Measurements from ENCODE around the gene USP4. TPM values are rescaled to one million over a fixed set of nuclear protein-coding genes. Genes with fewer than 3 reads are reported as not detected.

USP4 gene
- total RNA-seq, 1 experiment from 2014 or later = 31.7 TPM

GRCh38 chr3:49302613-49303012, 37.2 kb downstream of the USP4 start:
- no peak overlapping the region for H2AFZ ChIP-seq (ENCODE audit: low read depth, low read length, poor library complexity, severe bottlenecking)
- intact Hi-C loops (cut with micrococcal nuclease) = no loop called here

More at GRCh38 chr3:49302613-49303012, 37.2 kb downstream of the USP4 start:
- ChIA-PET CTCF (no interaction called here), RAD21 (ENCODE audit: low non-redundant PET in 1 of 2, low total read pairs in 2 of 2, uncharacterized antibody in 2 of 2, unreplicated experiment in 2 of 2) (no interaction called here), POLR2A (no interaction called here)
- no TSS peak for BruUV-seq (replicated peaks)
- Histone ChIP-seq H3K9ac (ENCODE audit: low read length) (no peak overlapping the region), H3K4me3 (replicated peaks in 1 of 2; ENCODE audit: low read depth in 1 of 2, low read length in 2 of 2) (no peak overlapping the region), H3K9me3 (ENCODE audit: control insufficient read depth in 1 of 2, insufficient read depth in 1 of 2, low read depth in 1 of 2, low read length in 2 of 2) (no peaks in the 10 kb centered on the region), H3K4me1 (ENCODE audit: control insufficient read depth in 1 of 2, insufficient read depth in 2 of 2, low read length in 2 of 2) (no peaks in the 10 kb centered on the region), H3K36me3 (ENCODE audit: control insufficient read depth in 1 of 2, insufficient read depth in 2 of 2, low read length in 2 of 2) (peaks cover 22 to 35% of the 10 kb centered on the region in 2 experiments; a peak in 3 of 4 replicates), H3K9me2 (ENCODE audit: insufficient read depth) (no peaks in the 10 kb centered on the region), H3K27ac (ENCODE audit: low read depth, low read length) (no peak overlapping the region), H3K4me2 (ENCODE audit: low read length) (no peak overlapping the region), H3K79me2 (ENCODE audit: insufficient read depth, low read length) (no peaks in the 10 kb centered on the region), H3K27me3 (ENCODE audit: insufficient read depth, low read length) (no peaks in the 10 kb centered on the region), H4K20me1 (ENCODE audit: insufficient read depth) (no peaks in the 10 kb centered on the region)
- TF ChIP-seq SIN3A (IDR thresholded peaks at IDR 0.05; ENCODE audit: low read depth) (no peak), ELF1 (IDR thresholded peaks at IDR 0.05; ENCODE audit: borderline replicate concordance, low read depth) (no peak), SRF (IDR thresholded peaks at IDR 0.05; ENCODE audit: low read depth) (no peak), JUND (IDR thresholded peaks at IDR 0.05) (no peak), MAX (IDR thresholded peaks at IDR 0.05) (no peak), EZH2 (IDR thresholded peaks at IDR 0.05) (no peak), POLR2A (IDR thresholded peaks at IDR 0.05; ENCODE audit: borderline replicate concordance, extremely low read depth, insufficient read depth, insufficient read length) (no peak), REST (IDR thresholded peaks at IDR 0.05; ENCODE audit: low read depth) (no peak), FOSL1 (IDR thresholded peaks at IDR 0.05; ENCODE audit: low read depth) (no peak), EGR1 (IDR thresholded peaks at IDR 0.05; ENCODE audit: low read depth) (no peak), TCF7L2 (IDR thresholded peaks at IDR 0.05; ENCODE audit: borderline replicate concordance, extremely low read depth, insufficient read depth, insufficient read length) (no peak)
- DNase-seq (ENCODE audit: low read depth, low spot score) (no peak), ATAC-seq (no peak)
